Mesenchymal stem cell (in vitro differentiated cells and primary cell): ENCODE measurements around the gene CD59. TPM values are rescaled to one million over a fixed set of nuclear protein-coding genes. Genes with fewer than 3 reads are reported as not detected.
A peak's percentile ranks its signal among the peaks of the same experiment; 100 is the strongest.

Experiments used
- DNase-seq: peaks from one replicate; pipeline ENCODE4 v3.0.0-alpha.2; 2013
- H2AFZ ChIP-seq: one replicate; pipeline ENCODE4 v1.6.1; 2013; ENCODE audit warnings: low read depth, mild to moderate bottlenecking, control low read depth, inconsistent platforms, low read length, moderate library complexity
- H2AK5ac ChIP-seq: 2 replicates; pipeline ENCODE4 v1.6.1; 2013; ENCODE audit warnings: low read length, moderate library complexity, mild to moderate bottlenecking, inconsistent platforms; ENCODE audit not compliant: severe bottlenecking
- H2BK120ac ChIP-seq: one replicate; pipeline ENCODE4 v1.6.1; 2013; ENCODE audit warnings: low read depth, mild to moderate bottlenecking, inconsistent platforms, low read length, moderate library complexity
- H2BK12ac ChIP-seq, 2 experiments: one replicate each; pipeline ENCODE4 v1.6.1; 2013; ENCODE audit warnings: inconsistent platforms in 2 of 2, low read length in 2 of 2, mild to moderate bottlenecking in 2 of 2, moderate library complexity in 2 of 2, control low read depth in 1 of 2
- H2BK15ac ChIP-seq: one replicate; pipeline ENCODE4 v1.6.1; 2013; ENCODE audit warnings: mild to moderate bottlenecking, low read depth, inconsistent platforms; ENCODE audit not compliant: poor library complexity, severe bottlenecking
- H2BK5ac ChIP-seq: 2 replicates; pipeline ENCODE4 v1.6.1; 2013; ENCODE audit warnings: low read depth, mild to moderate bottlenecking, low read length, control low read depth, inconsistent platforms; ENCODE audit not compliant: poor library complexity, severe bottlenecking
- H3K14ac ChIP-seq, 2 experiments: one replicate each; pipeline ENCODE4 v1.6.1; 2013; ENCODE audit warnings: inconsistent platforms in 2 of 2, low read length in 2 of 2, control low read depth in 1 of 2, mild to moderate bottlenecking in 1 of 2, moderate library complexity in 1 of 2
- H3K18ac ChIP-seq, 2 experiments: one replicate each; pipeline ENCODE4 v1.6.1; 2013; ENCODE audit warnings: inconsistent platforms in 2 of 2, low read length in 2 of 2, control low read depth in 1 of 2, low read depth in 1 of 2, mild to moderate bottlenecking in 1 of 2
- H3K23ac ChIP-seq, 2 experiments: one replicate each; pipeline ENCODE4 v1.6.1; 2013; ENCODE audit warnings: inconsistent platforms in 2 of 2, low read length in 2 of 2, mild to moderate bottlenecking in 2 of 2, moderate library complexity in 2 of 2, control low read depth in 1 of 2
- H3K27ac ChIP-seq: 2 replicates; pipeline ENCODE4 v1.5.1; 2013; ENCODE audit warnings: mild to moderate bottlenecking, moderate library complexity, low read length, control low read depth, inconsistent platforms; ENCODE audit not compliant: poor library complexity, severe bottlenecking
- H3K27me3 ChIP-seq, 2 experiments: 2 replicates each; pipeline versions ENCODE4 v1.6.1 to v1.7.0; 2013; ENCODE audit warnings: low read length in 2 of 2, mild to moderate bottlenecking in 2 of 2, moderate library complexity in 2 of 2, control low read depth in 1 of 2, inconsistent platforms in 1 of 2; ENCODE audit not compliant: control insufficient read depth in 1 of 2, insufficient read depth in 1 of 2
- H3K36me3 ChIP-seq, 2 experiments: 2 replicates each; pipeline versions ENCODE4 v1.6.1 to v1.7.0; 2013; ENCODE audit warnings: low read length in 2 of 2, control low read depth in 1 of 2, inconsistent platforms in 1 of 2, low read depth in 1 of 2, mild to moderate bottlenecking in 1 of 2; ENCODE audit not compliant: insufficient read depth in 2 of 2, control insufficient read depth in 1 of 2
- H3K4ac ChIP-seq, 2 experiments: one replicate each; pipeline ENCODE4 v1.6.1; 2013; ENCODE audit warnings: inconsistent platforms in 2 of 2, low read length in 2 of 2, mild to moderate bottlenecking in 2 of 2, moderate library complexity in 2 of 2, control low read depth in 1 of 2, low read depth in 1 of 2
- H3K4me1 ChIP-seq: 2 replicates; pipeline ENCODE4 v1.6.1; 2013; ENCODE audit warnings: low read depth, low read length, control low read depth; ENCODE audit not compliant: control insufficient read depth, insufficient read depth
- H3K4me2 ChIP-seq: 2 replicates; pipeline ENCODE4 v1.6.1; 2013; ENCODE audit warnings: low read length, mild to moderate bottlenecking, inconsistent platforms; ENCODE audit not compliant: poor library complexity, severe bottlenecking
- H3K4me3 ChIP-seq, 2 experiments: 2 replicates each; pipeline versions ENCODE4 v1.5.1 to v1.7.0; 2013; ENCODE audit warnings: low read length in 2 of 2, mild to moderate bottlenecking in 2 of 2, control low read depth in 1 of 2, low read depth in 1 of 2; ENCODE audit not compliant: insufficient read depth in 1 of 2
- H3K79me1 ChIP-seq: replicated peaks from 2 replicates; pipeline ENCODE4 v1.6.1; 2013; ENCODE audit warnings: mild to moderate bottlenecking, control low read depth, low read length, inconsistent platforms; ENCODE audit not compliant: poor library complexity, severe bottlenecking
- H3K9ac ChIP-seq: 2 replicates; pipeline ENCODE4 v1.7.0; 2013; ENCODE audit warnings: mild to moderate bottlenecking, low read length, moderate library complexity
- H3K9me3 ChIP-seq: 2 replicates; pipeline ENCODE4 v1.7.0; 2013; ENCODE audit warnings: mild to moderate bottlenecking, low read length; ENCODE audit not compliant: control insufficient read depth
- H4K8ac ChIP-seq: one replicate; pipeline ENCODE4 v1.6.1; 2013; ENCODE audit warnings: inconsistent platforms, mild to moderate bottlenecking, low read length, moderate library complexity
- H4K91ac ChIP-seq: one replicate; pipeline ENCODE4 v1.6.1; 2013; ENCODE audit warnings: mild to moderate bottlenecking, low read length, inconsistent platforms
- WGBS: methylation state at CpG from one replicate; pipeline ENCODE4 v1.1.7; 2013; ENCODE audit warnings: mixed read lengths; 5-methylcytosine and 5-hydroxymethylcytosine counted together
- polyA plus RNA-seq, 2 experiments: library from polyadenylated mRNA; stranded (reverse); fragments of 200-250 nt; gene quantifications; one replicate each; pipeline ENCODE4 v1.2.3, GENCODE V29; 2013

CD59 gene
- 391 TPM for polyA plus RNA-seq (2013, experiment 1 of 2)
- 399 TPM for polyA plus RNA-seq (2013, experiment 2 of 2)

GRCh38 chr11:33736148-33736812, at the start of gene CD59:
Gene CD59, minus strand, starts transcription at chr11:33736423. Its CDS starts 13,978 bp downstream, at chr11:33722445.
- Histone ChIP-seq H2BK5ac (peak within 1 kb of the TSS; percentile 33), H3K14ac (peak within 1 kb of the TSS in 1 of 2 experiments; percentile 53), H2BK120ac (peak within 1 kb of the TSS; percentile 89), H4K91ac (peak within 1 kb of the TSS; percentile 77), H3K79me1 (no peaks in the 10 kb centered on the region), H3K4me3 (peak within 1 kb of the TSS; percentile 78 to 93), H3K9me3 (no peaks in the 10 kb centered on the region), H3K18ac (peak within 1 kb of the TSS; percentile 77 to 94), H3K4me2 (peak within 1 kb of the TSS; percentile 64), H2AK5ac (no peak within 1 kb of the TSS), H3K4ac (peak within 1 kb of the TSS; percentile 46 to 65), H3K27me3 (no peaks in the 10 kb centered on the region), H2BK12ac (peak within 1 kb of the TSS; percentile 89 to 90), H2AFZ (peak within 1 kb of the TSS; percentile 66), H2BK15ac (peak within 1 kb of the TSS; percentile 83), H4K8ac (peak within 1 kb of the TSS; percentile 77), H3K4me1 (peaks cover 10% of the 10 kb centered on the region), H3K36me3 (peaks cover 0 to 21% of the 10 kb centered on the region in 2 experiments), H3K9ac (peak within 1 kb of the TSS; percentile 90), H3K23ac (no peak within 1 kb of the TSS), H3K27ac (peak within 1 kb of the TSS; percentile 78)
- WGBS, result 2% methylated on average over 46 of the region's 48 CpGs
- DNase-seq, result peak; percentile 91

GRCh38 chr11:33785609-33786008, 49.4 kb upstream of the CD59 start:
- H4K8ac ChIP-seq, result no peak overlapping the region

GRCh38 chr11:33779849-33780528, 43.8 kb upstream of the CD59 start:
- Histone ChIP-seq H3K79me1 (peaks cover 2% of the 10 kb centered on the region), H3K36me3 (no peaks in the 10 kb centered on the region), H3K27me3 (peaks cover 0 to 10% of the 10 kb centered on the region in 2 experiments), H3K14ac (no peak overlapping the region), H3K9ac (peak overlapping the region; percentile 28), H3K4ac (no peak overlapping the region), H2AFZ (no peak overlapping the region), H2AK5ac (no peak overlapping the region), H4K8ac (no peak overlapping the region), H2BK120ac (no peak overlapping the region), H3K23ac (no peak overlapping the region), H3K18ac (peak overlapping the region in 1 of 2 experiments; percentile 70), H3K4me3 (no peak overlapping the region), H3K9me3 (no peaks in the 10 kb centered on the region), H3K27ac (peak overlapping the region; percentile 66), H3K4me1 (peaks cover 19% of the 10 kb centered on the region), H2BK12ac (peak overlapping the region in 1 of 2 experiments; percentile 63), H2BK5ac (no peak overlapping the region), H3K4me2 (peak overlapping the region; percentile 26), H2BK15ac (no peak overlapping the region), H4K91ac (peak overlapping the region; percentile 86)
- 31% methylated on average over 7 of the region's 7 CpGs for WGBS
- peak; percentile 70 for DNase-seq

More at GRCh38 chr11:33785609-33786008, 49.4 kb upstream of the CD59 start:
- no peaks in the 10 kb centered on the region for H3K79me1 ChIP-seq
- H2BK120ac ChIP-seq, result no peak overlapping the region
- WGBS, result 89% methylated on average over 1 of the region's 3 CpGs
- no peak overlapping the region for H3K27ac ChIP-seq
- no peak overlapping the region for H4K91ac ChIP-seq
- H2BK15ac ChIP-seq, result no peak overlapping the region
- no peaks in the 10 kb centered on the region for H3K36me3 ChIP-seq
- H3K9ac ChIP-seq, result no peak overlapping the region
- H2AK5ac ChIP-seq, result no peak overlapping the region
- no peak overlapping the region for H3K14ac ChIP-seq
- no peak overlapping the region for H2BK5ac ChIP-seq
- H2BK12ac ChIP-seq, result no peak overlapping the region
- no peaks in the 10 kb centered on the region for H3K4me1 ChIP-seq
- H3K27me3 ChIP-seq, result peaks cover 0 to 11% of the 10 kb centered on the region in 2 experiments
- no peak overlapping the region for H3K4me2 ChIP-seq
- no peak overlapping the region for H3K4ac ChIP-seq
- H2AFZ ChIP-seq, result no peak overlapping the region
- no peak overlapping the region for H3K23ac ChIP-seq
- no peaks in the 10 kb centered on the region for H3K9me3 ChIP-seq
- H3K18ac ChIP-seq, result no peak overlapping the region
- H3K4me3 ChIP-seq, result no peak overlapping the region
- no peak for DNase-seq

- WGBS, result 21% methylated on average over 5 of the region's 5 CpGs
- DNase-seq, result peak; percentile 53
Observed at GRCh38 chr11:33778675-33779074, 42.5 kb upstream of the CD59 start.

More at GRCh38 chr11:33778675-33779074, 42.5 kb upstream of the CD59 start:
- H2BK12ac ChIP-seq, result no peak overlapping the region
- peaks cover 0 to 3% of the 10 kb centered on the region in 2 experiments for H3K27me3 ChIP-seq
- no peak overlapping the region for H3K14ac ChIP-seq
- no peak overlapping the region for H2BK15ac ChIP-seq
- no peaks in the 10 kb centered on the region for H3K36me3 ChIP-seq
- H3K4me3 ChIP-seq, result no peak overlapping the region
- H3K4ac ChIP-seq, result no peak overlapping the region
- peaks cover 19% of the 10 kb centered on the region for H3K4me1 ChIP-seq
- H2AFZ ChIP-seq, result no peak overlapping the region
- no peak overlapping the region for H4K91ac ChIP-seq
- peak overlapping the region; percentile 55 for H4K8ac ChIP-seq
- H3K18ac ChIP-seq, result no peak overlapping the region
- no peak overlapping the region for H3K27ac ChIP-seq
- H3K79me1 ChIP-seq, result peaks cover 5% of the 10 kb centered on the region
- H3K9me3 ChIP-seq, result no peaks in the 10 kb centered on the region
- H2BK120ac ChIP-seq, result no peak overlapping the region
- H3K23ac ChIP-seq, result no peak overlapping the region
- no peak overlapping the region for H2BK5ac ChIP-seq
- peak overlapping the region; percentile 3 for H2AK5ac ChIP-seq
- H3K9ac ChIP-seq, result no peak overlapping the region
- peak overlapping the region; percentile 11 for H3K4me2 ChIP-seq
